Renal cortical epithelial cell (primary cell): ENCODE measurements around the gene RBKS. TPM values are rescaled to one million over a fixed set of nuclear protein-coding genes. Genes with fewer than 3 reads are reported as not detected.

ENCODE experiments used
- DNase-seq: peaks from one replicate; pipeline ENCODE4 v3.0.0-alpha.2; 2011; ENCODE audit warnings: low read depth
- total RNA-seq: library from RNA; depleted of rRNA; stranded (reverse); fragments of >200 nt; gene quantifications from 2 replicates; pipeline ENCODE4 v1.2.3, GENCODE V29; 2014

Gene RBKS
- total RNA-seq, 1 donor from 2014 or later, result 10.0 TPM

GRCh38 chr2:27832396-27832795 lies 57.8 kb downstream of the RBKS start:
- peak; percentile 98 for DNase-seq

GRCh38 chr2:27831279-27832050 lies 58.7 kb downstream of the RBKS start:
- peak; percentile 73 for DNase-seq

GRCh38 chr2:27830656-27831055 lies 59.5 kb downstream of the RBKS start:
- DNase-seq, result no peak

GRCh38 chr2:27829791-27830190 lies 60.4 kb downstream of the RBKS start:
- DNase-seq, result no peak

GRCh38 chr2:27828305-27828704 lies 61.9 kb downstream of the RBKS start:
- DNase-seq, result no peak

- no peak for DNase-seq
These were observed 65.8 kb downstream of the RBKS start for GRCh38 chr2:27824401-27824800.

GRCh38 chr2:27823569-27823968 lies 66.6 kb downstream of the RBKS start:
- DNase-seq, result no peak

- DNase-seq, result no peak
These were observed 67.1 kb downstream of the RBKS start for GRCh38 chr2:27823135-27823534.

- no peak for DNase-seq
These were observed 68.1 kb downstream of the RBKS start for GRCh38 chr2:27822049-27822448.

- DNase-seq, result no peak
These were observed 74.2 kb downstream of the RBKS start for GRCh38 chr2:27815860-27816438.

GRCh38 chr2:27814758-27815157 lies 75.4 kb downstream of the RBKS start:
- DNase-seq, result no peak

- no peak for DNase-seq
These were observed 78.4 kb downstream of the RBKS start for GRCh38 chr2:27811768-27812167.

GRCh38 chr2:27810455-27810854 lies 79.7 kb downstream of the RBKS start:
- no peak for DNase-seq

- peak; percentile 67 for DNase-seq
These were observed 80.4 kb downstream of the RBKS start for GRCh38 chr2:27809761-27810241.

GRCh38 chr2:27808984-27809383 lies 81.2 kb downstream of the RBKS start:
- DNase-seq, result no peak

- DNase-seq, result no peak
These were observed 81.8 kb downstream of the RBKS start for GRCh38 chr2:27808418-27808817.

GRCh38 chr2:27807476-27807875 lies 82.7 kb downstream of the RBKS start:
- DNase-seq, result peak; percentile 37

GRCh38 chr2:27806311-27807059 lies 83.7 kb downstream of the RBKS start:
- peak; percentile 81 for DNase-seq

- no peak for DNase-seq
These were observed 85.0 kb downstream of the RBKS start for GRCh38 chr2:27805180-27805579.

- peak; percentile 63 for DNase-seq
These were observed 86.0 kb downstream of the RBKS start for GRCh38 chr2:27804146-27804545.

- DNase-seq, result no peak
These were observed 87.1 kb downstream of the RBKS start for GRCh38 chr2:27803046-27803445.

- no peak for DNase-seq
These were observed 87.6 kb downstream of the RBKS start for GRCh38 chr2:27802547-27802946.

GRCh38 chr2:27800856-27801255 lies 89.3 kb downstream of the RBKS start:
- DNase-seq, result no peak
